BJ (cell line): ENCODE results near the gene FSTL4. TPM values are rescaled to one million over a fixed set of nuclear protein-coding genes. Genes with fewer than 3 reads are reported as not detected.

Source experiments
- CTCF ChIA-PET: fragments of 350-600 bp; formaldehyde crosslinking; extraction: SDS; loops from one replicate; lab custom pipeline; 2021; ENCODE audit warnings: antibody characterized with exemption, inconsistent platforms; lab: Yijun Ruan, JAX
- POLR2A ChIA-PET: fragments of 300-600 bp; sonication (Branson Sonifier 250); formaldehyde crosslinking; extraction: SDS; loops from one replicate; lab custom pipeline; 2021; ENCODE audit warnings: antibody characterized with exemption; lab: Charles Lee
- DNase-seq: peaks from one replicate; pipeline ENCODE4 v3.0.0-alpha.2; 2011; ENCODE audit warnings: low read depth
- H3K27me3 ChIP-seq: 2 replicates; pipeline ENCODE4 v1.6.0; 2011; ENCODE audit warnings: low read length; ENCODE audit not compliant: control insufficient read depth, insufficient read depth
- H3K36me3 ChIP-seq: 2 replicates; pipeline ENCODE4 v1.5.1; 2011; ENCODE audit warnings: low read length; ENCODE audit not compliant: control insufficient read depth, insufficient read depth
- H3K4me3 ChIP-seq: 2 replicates; pipeline ENCODE4 v1.5.1; 2011; ENCODE audit warnings: low read depth, mild to moderate bottlenecking, control low read depth, low read length
- polyA plus RNA-seq: library from polyadenylated mRNA; depleted of rRNA; stranded (reverse); fragments of >200 nt; gene quantifications from 2 replicates; pipeline ENCODE4 v1.2.3, GENCODE V29; 2011
- TF ChIP-seq, protein P1 (sequence below): IDR thresholded peaks from 2 replicates; pipeline ENCODE4 v1.5.1; 2011; ENCODE audit warnings: low read depth, mild to moderate bottlenecking, control low read depth, inconsistent platforms, low read length, moderate library complexity; ENCODE audit not compliant: insufficient read depth

FSTL4 gene
- polyA plus RNA-seq, 1 experiment = not detected

DNA sequence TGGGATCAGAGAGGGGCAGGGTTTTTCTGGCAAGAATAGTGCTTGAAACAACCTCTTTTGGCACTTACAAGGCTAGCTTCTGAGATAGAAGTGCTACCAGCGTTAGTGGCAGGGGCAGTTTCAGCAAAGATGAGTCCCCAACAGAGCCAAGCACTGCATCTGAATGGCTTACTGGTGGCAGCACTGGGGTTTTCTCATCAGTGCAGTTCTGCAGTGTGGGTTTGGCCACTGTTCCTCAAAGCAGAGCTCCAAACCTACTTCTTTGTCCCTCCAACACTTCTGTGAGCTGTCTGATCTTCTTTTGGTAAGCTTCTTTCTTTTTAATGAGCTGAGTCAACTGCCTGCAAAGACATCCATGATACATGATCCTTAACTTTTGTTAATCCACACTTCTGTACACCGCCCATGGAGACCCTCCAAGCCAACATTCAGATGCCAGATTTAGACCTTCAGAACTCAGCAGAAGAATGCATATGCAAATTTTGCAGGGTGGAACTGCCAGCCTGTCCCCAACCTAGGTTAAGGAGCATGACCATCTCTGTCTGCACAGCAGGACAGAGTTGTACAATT, 29.9 kb upstream of the FSTL4 start:
- no peak for DNase-seq
- no peak overlapping the region for H3K4me3 ChIP-seq
- H3K36me3 ChIP-seq = no peaks in the 10 kb centered on the region
- ChIA-PET CTCF (no interaction called here), POLR2A (no interaction called here)
- TF ChIP-seq, protein P1, sequence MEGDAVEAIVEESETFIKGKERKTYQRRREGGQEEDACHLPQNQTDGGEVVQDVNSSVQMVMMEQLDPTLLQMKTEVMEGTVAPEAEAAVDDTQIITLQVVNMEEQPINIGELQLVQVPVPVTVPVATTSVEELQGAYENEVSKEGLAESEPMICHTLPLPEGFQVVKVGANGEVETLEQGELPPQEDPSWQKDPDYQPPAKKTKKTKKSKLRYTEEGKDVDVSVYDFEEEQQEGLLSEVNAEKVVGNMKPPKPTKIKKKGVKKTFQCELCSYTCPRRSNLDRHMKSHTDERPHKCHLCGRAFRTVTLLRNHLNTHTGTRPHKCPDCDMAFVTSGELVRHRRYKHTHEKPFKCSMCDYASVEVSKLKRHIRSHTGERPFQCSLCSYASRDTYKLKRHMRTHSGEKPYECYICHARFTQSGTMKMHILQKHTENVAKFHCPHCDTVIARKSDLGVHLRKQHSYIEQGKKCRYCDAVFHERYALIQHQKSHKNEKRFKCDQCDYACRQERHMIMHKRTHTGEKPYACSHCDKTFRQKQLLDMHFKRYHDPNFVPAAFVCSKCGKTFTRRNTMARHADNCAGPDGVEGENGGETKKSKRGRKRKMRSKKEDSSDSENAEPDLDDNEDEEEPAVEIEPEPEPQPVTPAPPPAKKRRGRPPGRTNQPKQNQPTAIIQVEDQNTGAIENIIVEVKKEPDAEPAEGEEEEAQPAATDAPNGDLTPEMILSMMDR = no peak
- H3K27me3 ChIP-seq = peaks cover 2% of the 10 kb centered on the region; the same call in 1 of the 2 replicates

DNA sequence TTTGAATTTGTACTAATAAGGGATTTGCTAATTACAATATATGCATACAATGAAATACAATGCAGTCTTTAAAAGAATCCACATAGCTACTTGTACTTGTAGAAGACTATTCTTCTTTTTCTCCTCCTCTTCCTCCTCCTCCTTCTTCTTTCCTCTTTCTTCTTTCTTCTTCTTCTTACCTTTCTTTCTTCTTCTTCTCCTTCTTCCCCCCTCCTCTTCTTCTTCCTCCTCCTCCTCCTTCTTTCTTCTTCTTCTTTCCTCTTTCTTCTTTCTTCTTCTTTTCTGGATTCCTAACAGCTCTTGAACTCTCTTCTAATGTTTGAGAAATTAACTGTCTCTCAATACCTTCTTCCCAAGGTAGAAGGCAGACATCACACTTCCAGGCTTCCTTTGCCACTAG, 29.3 kb upstream of the FSTL4 start:
- CTCF ChIA-PET = no interaction called here
- POLR2A ChIA-PET = no interaction called here
- Histone ChIP-seq H3K27me3 (peaks cover 2% of the 10 kb centered on the region; the same call in 1 of the 2 replicates), H3K4me3 (no peak overlapping the region), H3K36me3 (no peaks in the 10 kb centered on the region)
- no peak for DNase-seq
- TF ChIP-seq, protein P1 = no peak

DNA sequence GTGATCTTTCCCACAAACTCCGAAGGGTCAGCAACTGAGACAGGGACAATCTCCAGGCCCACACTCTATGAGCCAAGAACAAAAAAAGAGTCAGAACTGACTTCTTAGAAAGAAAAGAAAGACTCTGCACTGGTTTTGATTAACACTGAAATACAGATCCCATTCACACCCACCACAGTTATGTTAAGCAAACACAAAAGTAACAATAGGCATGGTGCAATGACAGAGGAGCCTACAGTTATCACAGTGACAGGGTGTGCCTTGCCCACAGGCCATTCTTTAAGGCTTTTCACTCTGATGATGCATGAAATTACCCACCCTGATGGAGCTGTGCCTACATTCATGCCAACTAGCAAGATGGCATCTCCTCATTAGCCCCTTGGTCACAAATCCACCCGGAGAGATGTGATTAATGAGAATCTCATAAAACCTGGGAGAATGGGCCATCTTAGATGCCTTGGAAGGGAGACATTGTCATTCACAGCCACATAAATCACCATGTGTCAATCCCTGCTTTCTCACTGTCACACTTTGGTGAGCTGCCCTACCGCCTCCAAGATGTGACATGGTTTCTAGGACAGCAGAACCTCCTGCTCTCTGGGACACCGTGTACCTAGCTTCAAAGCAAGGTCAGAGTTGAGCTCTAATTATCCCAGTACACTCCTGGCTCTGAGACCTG, 27.6 kb upstream of the FSTL4 start:
- ChIA-PET POLR2A (no interaction called here), CTCF (no interaction called here)
- H3K4me3 ChIP-seq = no peak overlapping the region
- no peak for DNase-seq
- H3K27me3 ChIP-seq = peaks cover 2% of the 10 kb centered on the region; the same call in 1 of the 2 replicates
- TF ChIP-seq, protein P1 = no peak
- H3K36me3 ChIP-seq = no peaks in the 10 kb centered on the region

DNA sequence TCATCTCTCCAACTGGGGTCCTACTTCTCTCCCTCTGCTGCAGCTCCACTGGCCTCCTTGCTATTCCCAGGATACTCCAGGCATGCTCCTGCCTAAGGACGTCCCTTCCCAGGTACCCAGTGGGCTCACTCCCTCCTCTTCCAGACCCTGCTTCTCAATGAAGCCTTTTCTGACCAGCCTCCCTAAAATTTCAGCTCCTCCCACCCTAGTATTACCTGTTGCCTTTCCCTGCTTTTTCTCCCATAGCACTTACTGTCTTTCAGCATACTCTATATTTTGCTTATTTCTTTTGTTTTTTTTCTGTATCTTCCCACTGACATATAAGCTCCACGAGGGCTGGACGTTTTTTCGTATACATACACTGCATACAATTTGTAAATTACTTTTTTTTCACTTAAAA, 26.1 kb upstream of the FSTL4 start:
- ChIA-PET CTCF (no interaction called here), POLR2A (no interaction called here)
- Histone ChIP-seq H3K4me3 (no peak overlapping the region), H3K27me3 (peaks cover 2% of the 10 kb centered on the region; the same call in 1 of the 2 replicates), H3K36me3 (no peaks in the 10 kb centered on the region)
- TF ChIP-seq, protein P1 = no peak
- DNase-seq = no peak

DNA sequence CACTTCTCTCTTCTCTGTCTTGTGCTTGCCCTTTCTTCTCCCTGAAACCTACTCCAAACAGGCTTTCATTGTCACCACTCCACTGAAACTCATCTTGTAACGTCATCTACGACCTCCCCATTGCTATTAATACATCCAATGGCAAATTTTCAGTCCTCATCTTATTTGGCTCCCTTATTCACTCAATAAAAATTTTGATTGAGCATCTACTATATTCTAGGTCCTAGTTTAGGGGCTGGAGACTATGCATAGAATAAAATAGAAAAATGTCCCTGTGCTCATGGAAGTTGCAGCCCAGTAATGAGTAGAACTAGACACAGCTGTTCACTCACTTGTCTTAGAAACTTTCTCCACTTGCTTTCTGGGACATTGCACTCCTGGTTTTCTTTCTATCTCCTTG, 24.9 kb upstream of the FSTL4 start:
- TF ChIP-seq, protein P1 = no peak
- Histone ChIP-seq H3K36me3 (no peaks in the 10 kb centered on the region), H3K27me3 (peaks cover 2% of the 10 kb centered on the region; the same call in 1 of the 2 replicates), H3K4me3 (no peak overlapping the region)
- ChIA-PET POLR2A (no interaction called here), CTCF (no interaction called here)
- DNase-seq = no peak
